HG03139 (cell line): ENCODE data around the gene ABHD4.
"Not testable (repeated sequence)": the region's sequence is repeated elsewhere in the genome, so short reads cannot be mapped to it uniquely, and the experiment has no call there.

Experiments used
- ATAC-seq: cut with Tn5 transposase; IDR thresholded peaks from one replicate; pipeline ENCODE4 v1.9.1; 2021; ENCODE audit not compliant: unreplicated experiment

ABHD4 gene

DNA sequence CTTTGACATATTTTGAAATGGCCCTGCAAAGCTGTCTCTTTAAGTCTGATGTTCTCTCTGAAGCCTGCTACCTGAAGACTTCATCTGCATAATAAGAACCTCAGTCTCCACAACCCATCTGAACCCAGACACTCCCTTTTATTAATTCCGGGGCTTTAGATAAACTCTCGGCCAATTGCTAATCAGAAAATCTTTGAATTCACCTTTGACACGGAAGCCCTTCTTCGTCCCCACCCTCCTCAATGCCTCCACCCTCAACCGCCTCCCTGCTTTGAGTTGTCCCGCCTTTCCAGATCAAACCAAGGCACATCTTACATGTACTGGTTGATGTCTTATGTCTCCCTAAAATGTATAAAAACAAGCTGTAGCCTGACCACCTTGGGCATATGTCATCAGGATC is 28.5 kb downstream of the ABHD4 start:
- no peak for ATAC-seq

DNA sequence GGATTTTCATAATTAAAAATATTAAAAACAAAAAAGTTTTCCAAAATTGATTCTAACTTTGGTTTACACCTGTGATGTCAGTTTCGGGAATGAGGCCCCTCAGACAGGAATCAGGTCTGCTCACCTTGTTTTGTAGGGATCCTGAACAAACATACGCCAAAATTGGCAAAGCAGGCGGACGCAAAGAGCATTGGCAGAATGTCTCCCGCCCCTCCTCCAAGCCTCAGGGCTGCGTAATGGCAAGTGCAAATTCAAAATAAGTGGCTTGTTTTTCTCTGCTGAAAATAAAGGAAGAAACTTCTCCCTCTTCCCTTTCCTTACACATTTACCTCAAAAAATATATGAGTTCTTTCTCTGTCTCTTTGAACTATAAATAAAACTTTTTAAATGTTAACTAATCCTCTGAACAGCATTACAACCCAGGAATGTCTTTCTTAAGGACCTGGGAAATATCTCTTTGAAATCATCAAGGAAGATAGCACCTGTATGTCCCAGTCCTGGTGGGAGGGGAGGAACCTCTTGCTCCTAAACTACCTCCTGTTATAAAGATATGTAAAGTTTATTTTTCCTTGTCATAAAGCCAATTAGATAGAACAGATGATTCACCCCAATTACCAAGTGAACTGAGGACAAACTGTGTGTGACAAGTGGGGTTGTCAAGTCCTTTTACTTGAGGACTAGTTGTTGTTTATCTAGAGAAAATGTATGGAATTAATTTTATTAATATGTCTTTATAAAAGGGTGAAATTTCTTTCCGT is 29.6 kb downstream of the ABHD4 start:
- ATAC-seq = no peak

DNA sequence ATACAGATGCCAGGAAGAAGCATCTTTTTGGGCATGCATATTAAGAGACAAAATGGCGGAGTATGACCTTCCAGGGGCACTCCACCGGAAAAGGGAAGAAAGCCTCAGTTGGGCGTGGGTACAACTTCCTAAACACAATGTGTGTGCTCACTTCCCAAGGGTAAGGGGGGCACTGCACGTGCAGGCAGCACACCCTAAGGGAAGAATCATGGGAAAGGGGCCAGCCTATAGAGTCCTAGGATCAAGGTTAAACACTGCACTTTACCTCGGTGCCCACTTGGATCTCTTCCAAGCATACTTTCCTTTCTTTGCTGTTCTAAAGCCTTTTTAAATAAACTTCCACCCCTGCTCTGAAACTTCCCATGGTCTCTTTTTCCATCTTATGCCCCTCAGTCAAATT is 31.3 kb downstream of the ABHD4 start:
- no peak for ATAC-seq

DNA sequence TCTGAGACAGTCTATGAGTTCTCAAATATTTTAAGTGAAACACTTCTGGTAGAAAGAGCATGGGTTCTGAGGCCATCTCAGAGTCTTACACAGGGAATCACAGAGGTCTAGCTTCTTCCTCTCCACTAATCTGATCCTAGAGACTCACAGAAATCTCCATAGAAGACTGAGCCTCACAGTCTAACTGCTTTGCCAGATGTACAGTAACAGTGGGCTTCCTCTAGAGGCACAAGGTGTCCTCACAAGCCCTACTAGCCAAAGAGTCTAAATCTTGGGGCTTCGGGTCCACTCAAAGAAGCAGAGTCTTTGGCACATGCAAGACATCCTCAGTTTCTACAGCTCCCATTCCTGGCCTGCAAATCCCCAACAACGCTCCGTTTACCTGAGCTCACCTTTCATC is 32.0 kb downstream of the ABHD4 start:
- no peak for ATAC-seq

DNA sequence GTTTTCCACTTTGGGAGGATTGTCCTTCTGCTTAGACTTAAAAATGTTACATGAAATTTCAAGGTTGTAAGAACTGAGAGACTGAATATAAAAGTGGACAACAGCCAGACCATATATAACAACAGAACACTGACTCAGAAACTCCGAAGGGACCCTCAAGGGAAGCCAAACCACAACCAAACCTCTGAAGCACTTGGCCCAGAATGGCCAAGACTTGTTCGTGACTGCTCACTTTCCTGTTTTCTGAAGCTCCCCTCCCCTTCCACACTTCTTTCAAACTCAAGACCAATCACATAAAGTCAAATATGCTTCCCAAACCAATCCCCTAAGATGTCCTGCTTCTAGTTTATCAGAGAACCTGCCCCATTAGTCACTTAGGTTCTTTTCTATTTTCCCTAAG is 32.4 kb downstream of the ABHD4 start:
- ATAC-seq = no peak

DNA sequence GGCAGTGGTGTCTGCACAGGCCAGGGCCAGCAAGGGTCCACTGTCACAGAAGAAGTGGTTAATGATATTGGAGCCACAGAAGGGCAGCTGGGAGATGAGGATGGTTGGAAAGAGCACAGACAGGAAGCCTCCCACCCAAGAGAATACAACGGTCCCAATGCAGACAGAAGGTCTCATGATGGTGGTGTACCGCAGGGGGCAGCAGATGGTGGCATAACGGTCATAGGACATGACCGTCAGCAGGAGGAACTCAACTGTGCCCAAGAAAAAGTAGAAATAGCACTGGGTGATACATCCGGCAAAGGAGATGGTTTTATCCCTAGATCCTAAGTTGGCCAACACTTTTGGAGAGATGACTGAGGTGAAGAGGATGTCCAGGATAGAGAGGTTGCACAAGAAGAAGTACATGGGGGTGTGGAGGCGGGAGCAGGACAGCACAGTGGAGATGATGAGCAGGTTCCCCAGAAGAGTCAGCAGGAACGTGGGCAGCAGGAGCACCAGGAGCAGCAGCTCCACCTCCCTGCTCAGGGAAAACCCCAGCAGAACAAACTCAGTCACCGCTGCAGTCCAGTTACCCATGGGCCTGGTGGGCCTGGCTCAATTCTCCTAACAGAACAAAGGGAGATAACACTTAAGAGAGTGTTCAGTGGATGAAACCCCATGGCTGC is 36.3 kb downstream of the ABHD4 start:
- no peak for ATAC-seq

DNA sequence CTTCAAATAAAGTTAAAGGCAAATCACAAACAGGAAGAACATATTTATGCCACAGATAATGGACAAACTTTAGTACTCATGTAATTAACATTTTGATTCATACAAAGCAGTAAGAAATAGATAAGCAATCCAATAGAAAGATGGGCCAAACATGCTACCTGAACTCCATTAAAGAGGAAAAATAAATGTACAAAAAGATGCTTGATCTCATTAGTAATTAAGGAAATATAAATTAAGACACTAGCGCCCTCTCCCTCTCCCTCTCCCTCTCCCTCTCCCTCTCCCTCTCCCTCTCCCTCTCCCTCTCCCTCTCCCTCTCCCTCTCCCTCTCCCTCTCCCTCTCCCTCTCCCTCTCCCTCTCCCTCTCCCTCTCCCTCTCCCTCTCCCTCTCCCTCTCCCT is 37.9 kb downstream of the ABHD4 start:
- not testable (repeated sequence) for ATAC-seq

DNA sequence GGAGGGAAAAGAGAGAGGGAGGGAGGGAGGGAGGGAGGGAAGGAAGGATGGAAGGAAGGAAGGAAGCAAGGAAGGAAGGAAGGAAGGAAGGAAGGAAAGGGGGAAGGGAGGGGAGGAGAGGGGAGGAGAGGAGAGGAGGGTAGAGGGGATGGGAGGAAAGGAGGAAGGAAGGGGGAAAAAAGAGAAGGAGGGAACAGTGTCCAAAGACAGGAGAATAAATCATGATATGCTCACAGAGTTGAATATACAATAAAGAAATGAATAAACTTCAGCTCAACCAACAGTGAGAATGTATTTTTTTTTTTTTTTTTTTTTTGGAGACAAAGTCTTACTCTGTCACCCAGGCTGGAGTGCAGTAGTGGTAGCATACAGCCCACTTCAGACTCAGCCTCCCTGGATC is 42.1 kb downstream of the ABHD4 start:
- ATAC-seq = no peak

DNA sequence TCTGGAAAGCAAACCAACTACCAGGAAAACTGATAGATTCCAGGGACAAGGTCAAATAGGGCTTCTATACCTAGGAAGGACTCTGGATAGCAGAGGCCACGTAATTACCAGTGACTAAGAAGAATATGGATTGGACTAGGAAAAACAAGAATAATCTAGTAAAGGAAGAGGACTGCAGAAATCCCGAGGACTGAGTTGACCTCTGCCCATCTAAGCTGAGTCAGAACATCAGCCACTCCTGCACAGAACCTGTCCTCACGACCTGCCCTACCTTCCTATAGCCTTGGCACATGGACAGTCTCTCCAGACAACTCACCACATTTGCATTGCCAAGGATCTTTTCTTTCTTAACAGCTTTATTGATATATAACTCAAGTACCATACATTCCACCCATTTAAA is 43.7 kb downstream of the ABHD4 start:
- ATAC-seq = no peak

DNA sequence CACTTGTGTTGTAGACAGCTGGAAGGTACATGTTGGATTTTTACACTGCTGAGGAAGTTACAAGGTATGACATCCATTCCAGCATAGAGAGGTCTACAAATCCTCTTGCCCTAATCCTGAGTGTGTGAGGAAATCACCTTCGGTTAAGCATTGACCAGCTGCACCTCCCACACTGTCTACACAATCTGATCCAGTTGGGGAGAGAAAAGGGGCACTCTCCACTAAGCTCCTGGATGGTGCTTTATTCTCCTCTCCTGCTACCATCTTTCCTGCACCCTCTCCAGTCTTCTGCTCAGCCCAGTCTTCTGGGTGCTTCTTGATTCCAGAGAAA is 46.2 kb downstream of the ABHD4 start, which contains the start of gene OR6J1:
OR6J1 (minus strand) TSS at position 48 of the 331 bp plus-strand sequence. CDS start 9,541 bp downstream, outside the sequence.
- ATAC-seq = no peak

DNA sequence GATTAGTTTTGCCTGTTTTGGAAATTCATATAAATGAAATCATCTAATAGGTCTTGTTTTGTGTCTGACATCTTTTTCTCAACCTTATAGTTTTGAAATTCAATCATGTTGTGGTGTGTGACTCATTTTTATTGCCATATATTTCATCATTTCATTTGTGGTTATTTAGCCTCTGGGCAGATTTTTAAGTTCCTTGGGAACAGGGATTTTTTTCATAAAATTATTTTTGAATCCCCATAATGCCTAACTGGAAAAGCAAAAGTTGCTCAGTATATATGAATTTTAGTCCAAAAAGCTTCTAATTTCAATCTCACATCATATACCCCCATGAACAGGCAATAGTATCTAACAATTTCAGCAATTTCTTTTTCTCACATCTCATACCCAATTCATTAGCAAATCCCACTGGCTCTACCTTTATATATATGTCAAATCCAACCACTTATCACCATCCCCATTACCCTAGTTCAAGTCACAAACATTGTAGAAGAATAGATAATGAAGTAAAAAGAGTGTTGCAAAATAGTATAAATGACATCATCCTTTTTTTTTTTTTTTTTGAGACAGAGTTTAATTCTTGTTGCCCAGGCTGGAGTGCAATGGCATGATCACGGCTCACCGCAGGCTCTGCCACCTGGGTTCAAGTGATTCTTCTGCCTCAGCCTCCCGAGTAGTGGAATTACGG is 48.6 kb downstream of the ABHD4 start:
- ATAC-seq = no peak

DNA sequence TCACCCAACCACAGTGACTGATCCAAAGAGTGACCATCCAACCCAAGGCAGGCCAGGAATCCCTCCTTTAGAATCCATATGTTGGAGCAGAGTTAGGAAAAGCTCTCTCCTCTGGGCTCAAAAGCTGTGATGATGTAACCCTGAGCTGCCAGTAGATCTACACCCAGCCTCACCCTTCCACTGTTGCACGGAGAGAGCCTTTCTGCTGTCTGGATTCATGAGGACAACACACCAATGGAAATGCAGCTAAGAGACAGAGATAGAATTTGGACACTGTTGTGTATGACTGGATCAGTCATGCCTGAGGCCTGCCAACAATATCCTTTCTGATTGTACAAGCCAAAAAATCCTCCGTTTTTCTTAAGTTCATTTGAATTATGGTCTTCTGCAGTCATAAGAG is 50.4 kb downstream of the ABHD4 start:
- ATAC-seq = no peak

DNA sequence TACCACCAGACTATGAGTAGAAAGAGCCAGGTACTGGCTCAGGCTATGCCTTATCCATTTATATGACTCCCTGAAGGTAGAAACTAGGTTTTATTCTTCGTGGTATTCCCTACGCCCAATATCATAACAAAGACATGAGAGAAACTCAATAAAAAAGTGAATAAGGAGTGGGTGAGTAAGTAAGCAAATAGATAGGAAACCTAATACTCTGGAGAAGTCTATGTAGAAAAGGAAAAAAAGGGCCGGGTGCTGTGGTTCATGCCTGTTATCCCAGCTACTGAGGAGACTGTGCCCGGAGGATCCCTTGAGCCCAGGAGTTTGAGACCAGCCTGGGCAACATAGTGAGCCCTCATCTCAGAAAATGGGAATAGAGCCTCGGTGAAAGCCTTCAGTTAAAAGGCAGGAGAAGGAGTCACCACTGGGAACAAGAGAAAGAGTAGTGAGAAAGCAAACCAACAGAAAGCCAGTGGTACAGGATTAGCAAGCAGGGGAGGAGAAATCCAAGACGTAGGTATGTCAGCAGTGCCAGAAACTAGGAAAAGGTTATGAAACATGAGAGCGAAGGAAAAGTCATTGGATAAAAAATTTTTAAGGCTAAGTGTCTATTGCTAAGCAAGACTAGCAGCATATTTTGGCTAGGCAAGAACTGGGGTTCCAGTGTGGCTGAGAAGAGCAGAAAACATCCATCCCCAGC is 52.1 kb downstream of the ABHD4 start:
- no peak for ATAC-seq

DNA sequence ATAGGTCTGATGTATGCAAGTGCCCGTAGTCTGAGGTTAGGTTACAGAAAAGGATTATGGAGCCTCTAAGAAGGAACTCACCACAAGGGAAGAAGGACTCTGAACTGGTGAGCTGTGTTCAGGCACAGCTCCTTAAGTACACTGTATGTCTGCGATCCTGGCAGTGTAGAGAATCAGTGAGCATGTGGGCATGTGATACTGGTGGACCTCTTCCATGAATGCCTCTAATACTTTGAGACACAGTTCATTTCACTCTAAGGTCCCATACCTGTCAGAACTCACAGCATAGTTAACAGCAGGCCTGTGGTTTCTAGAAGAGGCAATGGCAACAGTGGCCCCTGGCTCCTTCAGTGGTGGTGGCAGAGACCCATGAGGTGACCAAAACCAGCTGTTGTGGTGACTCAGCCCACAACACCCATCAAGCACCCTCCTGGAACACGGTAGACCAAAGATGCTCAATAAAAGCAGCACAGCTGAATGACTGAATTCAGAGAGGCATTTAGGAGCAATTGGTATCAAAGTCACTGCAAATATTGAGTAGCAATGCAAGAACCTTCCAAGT is 52.9 kb downstream of the ABHD4 start:
- ATAC-seq = no peak

DNA sequence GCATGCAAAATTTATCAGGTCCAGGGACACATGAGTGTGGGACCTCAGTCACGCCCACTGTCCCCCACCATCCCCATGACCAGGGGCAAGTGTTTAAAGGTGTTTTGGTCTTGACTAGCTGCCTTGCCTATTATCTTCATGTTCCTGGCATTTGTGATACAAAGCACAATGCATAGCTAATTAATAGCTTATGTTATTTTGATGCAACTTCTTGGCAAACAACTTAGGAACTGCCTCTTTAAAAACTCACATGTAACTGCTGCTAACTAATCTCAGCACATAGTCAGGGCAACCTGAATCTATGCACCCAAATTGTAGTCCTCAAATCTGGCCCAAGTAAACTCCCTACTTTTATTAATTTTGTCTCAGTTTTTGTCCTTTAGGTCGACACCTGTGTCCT is 53.5 kb downstream of the ABHD4 start:
- no peak for ATAC-seq

DNA sequence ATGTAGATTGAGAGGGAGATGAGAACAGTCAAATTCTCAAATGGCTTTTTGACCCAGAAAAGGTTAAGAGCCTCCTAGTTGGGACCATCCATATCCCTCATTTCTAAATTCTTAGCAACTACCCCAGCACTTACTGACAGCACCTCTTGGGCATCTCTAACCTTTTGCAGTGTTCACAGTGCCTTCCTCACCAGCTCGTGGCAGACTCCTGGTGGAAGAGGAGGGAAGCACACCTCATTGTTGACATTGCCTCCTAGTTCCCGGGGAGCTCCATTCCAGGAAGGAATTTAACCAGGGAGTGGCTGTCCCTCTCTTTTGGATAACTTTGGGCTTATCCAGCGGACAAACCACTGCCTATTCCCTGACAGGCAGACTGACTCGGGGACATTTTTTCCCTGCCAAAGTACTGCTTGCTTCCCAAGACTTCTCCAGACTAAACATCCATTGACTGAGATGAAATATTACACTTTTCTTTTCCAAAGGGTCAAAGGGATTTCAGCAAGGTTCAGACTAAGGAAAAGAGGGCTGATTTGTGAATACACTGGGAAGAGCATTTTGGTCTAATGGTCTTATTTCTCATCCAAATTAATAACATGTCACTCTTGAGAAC is 55.0 kb downstream of the ABHD4 start:
- no peak for ATAC-seq

DNA sequence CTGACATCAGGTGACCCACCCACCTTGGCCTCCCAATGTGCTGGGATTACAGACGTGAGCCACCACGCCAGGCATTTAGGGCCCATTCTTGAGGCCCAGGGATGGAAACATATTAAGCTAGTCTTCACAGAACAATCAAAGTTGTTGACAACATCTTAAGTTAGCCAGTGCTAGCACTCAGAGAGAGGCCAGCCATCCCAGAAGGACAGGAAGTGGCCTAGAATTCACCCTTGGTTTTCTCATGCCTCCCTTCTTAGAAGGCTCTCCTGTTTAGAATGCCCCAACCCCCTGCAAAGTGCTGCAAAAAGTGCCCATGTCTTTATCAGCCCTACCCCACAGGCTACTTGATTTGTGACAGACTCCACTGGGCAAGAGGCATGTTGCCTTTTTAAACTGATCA is 58.1 kb downstream of the ABHD4 start:
- ATAC-seq = no peak

DNA sequence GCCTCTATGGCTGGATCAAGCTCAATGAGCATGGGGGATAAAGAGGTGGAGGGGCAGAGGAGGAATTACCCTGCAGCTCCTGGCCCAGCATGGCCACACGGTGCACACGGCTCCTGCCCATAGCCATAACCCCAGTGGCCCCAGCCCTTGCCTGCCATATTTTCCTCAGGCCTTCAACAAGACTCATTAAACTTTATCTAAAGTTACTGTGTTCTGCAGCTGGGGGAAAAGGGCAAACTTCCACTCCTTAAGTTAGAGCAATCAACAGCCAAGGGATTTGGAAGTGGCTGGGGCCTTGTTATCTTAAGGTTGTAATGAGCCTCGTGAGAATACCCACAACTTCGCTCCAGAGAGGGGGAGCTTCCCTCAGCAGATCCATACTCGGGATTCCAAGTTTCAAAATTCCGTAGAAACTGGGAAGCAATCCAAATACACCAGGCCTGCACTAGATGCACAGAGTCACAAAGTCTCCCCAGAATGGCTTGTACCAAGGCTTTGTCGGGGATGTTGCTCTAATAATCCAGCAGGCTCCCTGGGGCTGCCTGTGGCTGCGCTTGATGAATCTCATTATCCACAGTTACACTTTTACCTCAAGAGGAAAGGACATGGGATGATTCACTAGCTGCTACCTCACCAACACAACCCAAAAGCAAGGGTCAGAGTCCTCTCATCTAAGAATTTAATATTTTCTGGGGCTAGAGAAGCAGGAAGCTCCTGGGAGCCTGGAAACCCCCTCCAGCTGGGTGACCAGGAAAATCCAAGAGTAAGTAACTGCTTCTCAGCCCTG is 59.0 kb downstream of the ABHD4 start:
- ATAC-seq = no peak

DNA sequence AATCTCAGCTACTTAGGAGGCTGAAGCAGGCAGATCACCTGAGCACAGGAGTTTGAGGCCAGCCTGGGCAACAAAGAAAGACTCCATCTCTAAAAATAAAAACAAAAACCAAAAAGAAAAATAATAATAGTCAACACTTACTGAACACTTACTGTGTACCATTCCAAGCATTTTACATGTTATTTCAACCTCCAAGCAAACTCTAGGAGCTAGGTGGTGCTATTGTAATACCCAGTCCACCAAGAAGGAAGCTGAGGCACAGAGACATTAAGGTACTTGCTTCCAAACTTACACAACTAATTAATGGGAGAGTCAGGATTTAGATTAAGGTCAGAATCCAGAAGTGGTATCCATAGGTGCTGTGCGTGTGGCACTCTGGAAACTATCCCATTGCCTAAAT is 59.8 kb downstream of the ABHD4 start:
- no peak for ATAC-seq

DNA sequence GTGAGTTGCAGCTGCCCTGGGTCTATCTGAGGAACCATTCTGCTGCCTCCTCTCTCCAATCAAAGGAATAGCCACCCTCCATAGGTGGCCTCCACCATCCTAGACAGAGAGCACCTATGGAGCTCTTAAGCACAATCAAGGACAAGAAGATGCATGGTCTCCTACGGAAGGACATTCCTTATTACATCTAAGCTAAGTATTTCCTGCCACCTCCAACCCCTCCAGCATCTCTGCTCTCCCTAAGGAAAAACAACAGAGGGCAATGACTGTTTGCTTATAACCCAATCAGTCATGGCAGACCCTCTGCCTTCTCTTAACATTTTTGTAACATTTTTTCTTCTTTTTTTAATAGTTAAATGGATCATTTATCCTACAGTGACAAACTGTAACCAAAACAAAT is 60.8 kb downstream of the ABHD4 start:
- no peak for ATAC-seq
